ENCODE data around the gene ADAMTSL3. TPM values are rescaled to one million over a fixed set of nuclear protein-coding genes. Genes with fewer than 3 reads are reported as not detected.
A peak's percentile ranks its signal among the peaks of the same experiment; 100 is the strongest.

The ADAMTSL3 gene
- total RNA-seq, 1 donor, result under 0.01 TPM

- no peak for DNase-seq (ENCODE audit: low read depth)
- TF ChIP-seq, protein P1, sequence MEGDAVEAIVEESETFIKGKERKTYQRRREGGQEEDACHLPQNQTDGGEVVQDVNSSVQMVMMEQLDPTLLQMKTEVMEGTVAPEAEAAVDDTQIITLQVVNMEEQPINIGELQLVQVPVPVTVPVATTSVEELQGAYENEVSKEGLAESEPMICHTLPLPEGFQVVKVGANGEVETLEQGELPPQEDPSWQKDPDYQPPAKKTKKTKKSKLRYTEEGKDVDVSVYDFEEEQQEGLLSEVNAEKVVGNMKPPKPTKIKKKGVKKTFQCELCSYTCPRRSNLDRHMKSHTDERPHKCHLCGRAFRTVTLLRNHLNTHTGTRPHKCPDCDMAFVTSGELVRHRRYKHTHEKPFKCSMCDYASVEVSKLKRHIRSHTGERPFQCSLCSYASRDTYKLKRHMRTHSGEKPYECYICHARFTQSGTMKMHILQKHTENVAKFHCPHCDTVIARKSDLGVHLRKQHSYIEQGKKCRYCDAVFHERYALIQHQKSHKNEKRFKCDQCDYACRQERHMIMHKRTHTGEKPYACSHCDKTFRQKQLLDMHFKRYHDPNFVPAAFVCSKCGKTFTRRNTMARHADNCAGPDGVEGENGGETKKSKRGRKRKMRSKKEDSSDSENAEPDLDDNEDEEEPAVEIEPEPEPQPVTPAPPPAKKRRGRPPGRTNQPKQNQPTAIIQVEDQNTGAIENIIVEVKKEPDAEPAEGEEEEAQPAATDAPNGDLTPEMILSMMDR (IDR thresholded peaks at IDR 0.05; ENCODE audit: insufficient read depth, low read depth, low read length), result no peak
- no peak overlapping the region for H3K4me3 ChIP-seq (ENCODE audit: low read depth, low read length)
Measured at GRCh38 chr15:83869341-83869740, 215.4 kb downstream of the ADAMTSL3 start.

- TF ChIP-seq, protein P1 (IDR thresholded peaks at IDR 0.05; ENCODE audit: insufficient read depth, low read depth, low read length), result no peak
- peak; percentile 62 for DNase-seq (ENCODE audit: low read depth)
- H3K4me3 ChIP-seq (ENCODE audit: low read depth, low read length), result no peak overlapping the region
Measured at GRCh38 chr15:83871808-83872559, 218.1 kb downstream of the ADAMTSL3 start.

GRCh38 chr15:83873966-83874365 lies 220.0 kb downstream of the ADAMTSL3 start:
- TF ChIP-seq, protein P1 (IDR thresholded peaks at IDR 0.05; ENCODE audit: insufficient read depth, low read depth, low read length), result no peak
- H3K4me3 ChIP-seq (ENCODE audit: low read depth, low read length), result no peak overlapping the region
- no peak for DNase-seq (ENCODE audit: low read depth)

DNA sequence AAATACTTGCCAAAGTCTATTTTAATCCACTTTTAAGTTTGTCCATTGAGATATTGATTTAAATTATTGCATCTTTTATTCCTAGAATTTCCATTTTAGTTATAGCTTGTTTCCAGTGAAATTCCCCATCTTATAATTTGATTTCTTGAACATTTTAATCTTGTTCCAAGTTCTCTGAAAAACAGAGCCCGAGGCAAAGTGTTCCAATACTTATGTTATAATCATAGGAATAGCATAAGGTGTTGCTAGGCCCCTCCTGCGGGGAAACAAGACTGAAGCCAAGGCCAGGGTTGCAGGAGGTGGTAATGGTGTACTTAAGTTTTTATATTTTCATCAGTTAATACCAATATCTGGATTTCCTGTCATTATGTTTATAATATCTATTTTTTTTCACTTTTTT lies 226.6 kb downstream of the ADAMTSL3 start:
- no peak for DNase-seq (ENCODE audit: low read depth)
- TF ChIP-seq, protein P1 (IDR thresholded peaks at IDR 0.05; ENCODE audit: insufficient read depth, low read depth, low read length), result no peak
- no peak overlapping the region for H3K4me3 ChIP-seq (ENCODE audit: low read depth, low read length)

DNA sequence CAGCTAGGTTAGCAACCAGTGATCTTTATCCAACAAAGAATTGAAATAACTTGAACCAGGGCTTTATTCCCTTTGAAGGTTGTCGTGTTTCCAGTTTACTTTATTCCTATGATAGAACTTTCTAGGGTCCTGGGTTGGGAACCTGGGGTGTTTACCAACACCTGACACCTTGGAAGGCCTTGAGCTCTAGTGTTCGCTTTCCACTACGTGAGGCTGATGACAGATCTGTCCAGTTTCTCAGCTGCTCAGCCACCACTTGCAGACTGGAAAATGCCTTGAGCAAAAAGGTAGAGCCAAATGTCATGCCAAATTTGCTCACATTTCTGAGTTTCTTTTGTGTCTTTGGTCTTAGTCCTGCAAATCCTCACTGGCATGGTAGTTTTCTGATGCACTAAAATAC lies 227.2 kb downstream of the ADAMTSL3 start:
- TF ChIP-seq, protein P1 (IDR thresholded peaks at IDR 0.05; ENCODE audit: insufficient read depth, low read depth, low read length), result no peak
- no peak overlapping the region for H3K4me3 ChIP-seq (ENCODE audit: low read depth, low read length)
- DNase-seq (ENCODE audit: low read depth), result no peak

GRCh38 chr15:83886321-83886720 lies 232.4 kb downstream of the ADAMTSL3 start:
- DNase-seq (ENCODE audit: low read depth), result no peak
- TF ChIP-seq, protein P1 (IDR thresholded peaks at IDR 0.05; ENCODE audit: insufficient read depth, low read depth, low read length), result no peak

GRCh38 chr15:83887404-83887803 lies 233.5 kb downstream of the ADAMTSL3 start:
- no peak overlapping the region for H3K4me3 ChIP-seq (ENCODE audit: low read depth, low read length)
- TF ChIP-seq, protein P1 (IDR thresholded peaks at IDR 0.05; ENCODE audit: insufficient read depth, low read depth, low read length), result no peak
- DNase-seq (ENCODE audit: low read depth), result no peak

More at GRCh38 chr15:83886321-83886720, 232.4 kb downstream of the ADAMTSL3 start:
- no peak overlapping the region for H3K4me3 ChIP-seq (ENCODE audit: low read depth, low read length)

All from fibroblast of villous mesenchyme (primary cell).